Fibroblast of villous mesenchyme (primary cell): Measurements from ENCODE around the gene EDAR. TPM values are rescaled to one million over a fixed set of nuclear protein-coding genes. Genes with fewer than 3 reads are reported as not detected.

Experiments
- DNase-seq: peaks from one replicate; pipeline ENCODE4 v3.0.0-alpha.2; 2010; ENCODE audit warnings: low read depth
- H3K4me3 ChIP-seq: 2 replicates; pipeline ENCODE4 v1.5.1; 2011; ENCODE audit warnings: low read depth, mild to moderate bottlenecking, low read length
- total RNA-seq: library from RNA; depleted of rRNA; stranded (reverse); fragments of >200 nt; gene quantifications from 2 replicates; pipeline ENCODE4 v1.2.3, GENCODE V29; 2012
- TF ChIP-seq, protein P1 (sequence below): IDR thresholded peaks from 2 replicates; pipeline ENCODE4 v1.5.1; 2012; ENCODE audit warnings: low read depth, mild to moderate bottlenecking, low read length; ENCODE audit not compliant: insufficient read depth

Gene EDAR
- total RNA-seq, 1 donor, result not detected

DNA sequence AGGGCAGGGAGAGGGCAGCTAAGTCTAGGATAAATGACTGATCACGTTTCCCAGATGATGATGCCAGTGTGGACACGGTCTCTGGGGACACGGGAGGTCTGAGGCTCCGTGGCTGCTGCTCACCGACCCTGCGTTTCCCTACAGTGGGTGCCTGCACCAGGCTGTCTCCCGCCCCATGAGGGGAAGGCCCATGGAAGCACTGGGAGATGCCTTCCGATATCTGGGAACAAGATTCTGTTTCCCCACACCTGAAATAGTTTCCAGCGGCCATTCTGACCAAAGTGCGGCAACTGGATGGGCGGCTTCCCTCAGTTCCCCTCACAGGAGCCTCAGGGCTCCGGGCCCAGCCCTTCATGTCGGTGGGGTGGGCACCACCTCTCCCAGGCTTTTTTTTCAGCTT is 83.1 kb downstream of the EDAR start:
- no peak overlapping the region for H3K4me3 ChIP-seq
- TF ChIP-seq, protein P1, sequence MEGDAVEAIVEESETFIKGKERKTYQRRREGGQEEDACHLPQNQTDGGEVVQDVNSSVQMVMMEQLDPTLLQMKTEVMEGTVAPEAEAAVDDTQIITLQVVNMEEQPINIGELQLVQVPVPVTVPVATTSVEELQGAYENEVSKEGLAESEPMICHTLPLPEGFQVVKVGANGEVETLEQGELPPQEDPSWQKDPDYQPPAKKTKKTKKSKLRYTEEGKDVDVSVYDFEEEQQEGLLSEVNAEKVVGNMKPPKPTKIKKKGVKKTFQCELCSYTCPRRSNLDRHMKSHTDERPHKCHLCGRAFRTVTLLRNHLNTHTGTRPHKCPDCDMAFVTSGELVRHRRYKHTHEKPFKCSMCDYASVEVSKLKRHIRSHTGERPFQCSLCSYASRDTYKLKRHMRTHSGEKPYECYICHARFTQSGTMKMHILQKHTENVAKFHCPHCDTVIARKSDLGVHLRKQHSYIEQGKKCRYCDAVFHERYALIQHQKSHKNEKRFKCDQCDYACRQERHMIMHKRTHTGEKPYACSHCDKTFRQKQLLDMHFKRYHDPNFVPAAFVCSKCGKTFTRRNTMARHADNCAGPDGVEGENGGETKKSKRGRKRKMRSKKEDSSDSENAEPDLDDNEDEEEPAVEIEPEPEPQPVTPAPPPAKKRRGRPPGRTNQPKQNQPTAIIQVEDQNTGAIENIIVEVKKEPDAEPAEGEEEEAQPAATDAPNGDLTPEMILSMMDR, result no peak
- DNase-seq, result no peak

DNA sequence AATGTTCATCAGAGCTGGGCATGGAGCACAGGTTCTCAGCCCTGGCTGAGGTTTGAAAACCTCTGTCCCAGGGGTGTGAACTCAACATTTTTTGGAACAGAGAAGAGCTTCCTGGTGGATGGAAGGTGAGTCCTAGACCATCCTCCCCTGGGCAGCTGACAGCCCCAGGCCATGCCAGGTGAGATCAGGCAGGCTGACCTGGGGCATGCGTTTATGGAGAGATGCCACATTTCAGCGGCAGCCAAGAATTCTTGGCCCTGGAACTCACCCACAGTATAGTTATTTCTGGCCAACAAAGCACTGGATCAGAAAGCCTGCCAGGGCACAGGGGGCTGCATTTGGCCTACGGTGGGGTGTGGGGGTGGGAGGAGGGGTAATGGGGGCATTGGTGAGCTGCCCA is 83.8 kb downstream of the EDAR start:
- no peak overlapping the region for H3K4me3 ChIP-seq
- no peak for DNase-seq
- TF ChIP-seq, protein P1, result no peak

DNA sequence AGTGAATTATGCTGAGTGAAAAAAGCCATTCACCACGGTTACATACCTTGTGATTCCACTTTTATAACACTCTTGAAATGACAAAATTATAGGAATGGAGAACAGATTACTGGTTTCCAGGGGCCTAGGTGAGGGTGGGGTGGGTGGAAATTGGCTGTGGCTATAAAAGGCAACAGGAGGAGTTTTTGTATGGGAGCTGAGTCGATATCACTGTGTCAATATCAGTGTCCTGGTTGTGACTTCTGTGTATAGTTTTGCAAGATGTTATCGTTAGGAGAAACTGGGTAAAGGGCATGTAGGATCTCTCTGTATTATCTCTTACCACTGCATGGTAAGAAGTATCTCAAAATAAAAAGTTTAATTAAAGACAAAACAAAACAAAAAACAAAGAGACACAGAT is 84.3 kb downstream of the EDAR start:
- no peak for DNase-seq
- TF ChIP-seq, protein P1, result no peak
- no peak overlapping the region for H3K4me3 ChIP-seq

DNA sequence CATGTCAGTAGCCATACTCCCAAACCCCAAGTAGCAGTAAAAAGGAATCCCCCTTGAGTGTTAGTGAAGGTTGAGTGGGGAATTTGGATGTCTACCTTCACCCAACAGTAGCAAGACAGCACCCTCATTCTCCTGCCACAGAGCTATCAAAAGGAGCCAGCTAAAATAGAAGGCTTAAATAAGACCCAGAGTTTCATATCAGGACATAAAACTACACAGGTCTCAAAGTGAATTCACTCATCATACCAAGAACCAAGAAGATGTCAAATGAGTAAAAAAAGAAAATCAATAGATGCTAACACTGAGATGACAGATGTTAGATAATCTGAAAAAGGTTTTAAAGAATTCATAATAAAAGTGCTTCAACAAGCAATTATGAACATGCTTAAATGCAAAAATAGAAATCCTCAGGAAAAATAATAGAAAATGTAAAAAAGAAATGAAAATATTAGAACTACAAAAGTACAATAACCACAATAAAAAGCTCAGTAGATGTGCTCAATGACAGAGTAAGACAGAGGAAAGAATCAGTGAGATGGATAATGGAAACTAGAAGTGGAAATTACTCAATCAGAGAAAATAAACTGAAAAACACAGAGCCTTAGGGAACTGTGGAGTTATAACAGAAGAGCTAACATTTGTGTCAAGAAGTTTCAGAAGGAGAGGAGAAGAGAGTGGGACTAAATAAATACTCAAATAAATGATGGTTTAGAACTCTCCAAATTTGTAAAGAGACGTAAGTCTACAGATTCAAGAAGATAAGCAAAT is 90.5 kb downstream of the EDAR start:
- DNase-seq, result no peak
- TF ChIP-seq, protein P1, result no peak
- H3K4me3 ChIP-seq, result no peak overlapping the region

DNA sequence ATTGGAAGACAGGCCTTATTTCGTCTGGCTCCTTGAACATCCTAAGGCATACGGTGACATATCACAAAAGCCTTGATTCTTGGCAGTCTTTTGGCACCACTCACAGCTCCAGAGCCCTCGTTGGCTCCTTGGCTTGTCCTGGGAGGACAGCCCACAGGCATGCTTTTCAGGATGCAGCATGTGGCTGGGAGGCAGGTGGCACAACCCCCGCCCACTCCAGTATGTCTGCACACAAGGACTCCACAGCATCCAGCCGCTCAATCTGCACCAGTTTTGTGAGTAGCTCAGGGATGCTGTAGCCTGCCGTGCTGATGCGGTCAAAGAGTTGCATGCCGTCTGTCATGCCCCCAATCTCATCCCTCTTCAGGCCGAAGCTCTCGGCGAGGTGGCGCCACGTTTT is 92.3 kb downstream of the EDAR start:
- H3K4me3 ChIP-seq, result no peak overlapping the region
- TF ChIP-seq, protein P1, result no peak
- no peak for DNase-seq

DNA sequence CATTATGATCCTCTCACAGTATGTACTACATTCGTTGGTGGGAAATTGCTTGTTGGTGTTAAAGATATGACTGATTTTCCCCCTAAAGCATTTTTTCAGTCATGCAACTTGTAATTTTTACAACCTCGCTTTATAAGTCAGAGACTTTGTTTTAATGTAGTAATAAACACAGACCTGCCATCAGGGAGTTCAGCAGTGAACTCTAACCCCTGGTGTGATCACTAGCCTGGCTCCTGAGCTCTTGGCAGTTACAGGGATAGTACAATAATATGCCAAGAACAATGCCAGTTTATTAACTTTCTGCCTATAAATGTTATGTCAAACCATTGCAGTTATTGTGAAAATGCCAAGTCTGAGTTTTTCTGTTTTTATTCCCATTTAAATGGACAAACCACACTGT is 93.8 kb downstream of the EDAR start:
- TF ChIP-seq, protein P1, result no peak

DNA sequence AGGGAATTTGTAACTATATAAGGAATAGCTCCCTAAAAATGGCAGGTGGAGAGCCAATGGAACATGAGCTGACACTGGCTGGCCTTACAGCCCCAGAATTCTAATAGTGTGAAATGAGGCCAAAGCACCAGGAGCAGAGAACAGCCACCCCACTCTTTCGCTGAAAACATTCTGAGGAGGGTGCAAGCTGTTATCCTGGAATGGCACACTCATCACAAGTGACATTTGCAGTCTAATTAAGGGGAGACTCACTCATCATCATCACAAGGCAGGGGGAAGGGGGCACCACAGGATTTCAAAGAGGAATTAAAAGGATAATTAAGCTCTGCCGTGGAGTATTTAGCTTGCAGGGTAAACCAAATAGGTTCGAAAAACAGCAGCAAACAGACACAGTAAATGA is 94.3 kb downstream of the EDAR start:
- no peak overlapping the region for H3K4me3 ChIP-seq
- no peak for DNase-seq
- TF ChIP-seq, protein P1, result no peak

More for the DNA sequence above, 93.8 kb downstream of the EDAR start:
- DNase-seq, result no peak
- H3K4me3 ChIP-seq, result no peak overlapping the region
